Measurements from ENCODE around the gene EEF2K. TPM values are rescaled to one million over a fixed set of nuclear protein-coding genes. Genes with fewer than 3 reads are reported as not detected.

The EEF2K gene
- total RNA-seq, 1 experiment from 2014 or later: 31.0 TPM

DNA sequence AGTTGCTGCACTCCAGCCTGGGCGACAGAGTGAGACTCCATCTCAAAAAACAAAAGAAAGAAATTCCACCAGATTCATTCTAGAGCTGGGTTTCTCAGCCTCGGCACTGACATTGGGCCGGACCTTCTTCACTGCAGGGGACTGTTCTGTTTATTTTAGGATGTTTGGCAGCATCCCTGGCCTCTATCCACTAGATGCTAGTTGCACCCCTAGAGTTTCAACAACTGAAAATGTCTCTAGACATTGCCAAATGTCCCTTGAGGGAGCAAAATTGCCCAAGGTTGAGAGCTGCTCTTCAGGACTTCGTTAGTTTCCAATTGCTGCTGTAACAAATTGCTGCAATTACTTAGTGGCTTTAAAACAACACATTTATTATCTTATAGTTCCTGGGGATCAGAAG is 7.2 kb downstream of the EEF2K start:
- BruUV-seq (replicated peaks): no TSS peak
- Histone ChIP-seq H3K79me2 (ENCODE audit: insufficient read depth, low read length) (peaks cover 66% of the 10 kb centered on the region), H2AFZ (ENCODE audit: low read depth, low read length, poor library complexity, severe bottlenecking) (no peak overlapping the region), H3K4me1 (ENCODE audit: control insufficient read depth in 1 of 2, insufficient read depth in 2 of 2, low read length in 2 of 2) (peaks cover 0 to 6% of the 10 kb centered on the region in 2 experiments; a peak in 2 of 4 replicates), H3K9me3 (ENCODE audit: control insufficient read depth in 1 of 2, insufficient read depth in 1 of 2, low read depth in 1 of 2, low read length in 2 of 2) (no peaks in the 10 kb centered on the region; a peak in 1 of 4 replicates), H4K20me1 (ENCODE audit: insufficient read depth) (no peaks in the 10 kb centered on the region), H3K9me2 (ENCODE audit: insufficient read depth) (no peaks in the 10 kb centered on the region), H3K27ac (ENCODE audit: low read depth, low read length) (no peak overlapping the region), H3K27me3 (ENCODE audit: insufficient read depth, low read length) (no peaks in the 10 kb centered on the region), H3K4me3 (replicated peaks in 1 of 2; ENCODE audit: low read depth in 1 of 2, low read length in 2 of 2) (no peak overlapping the region), H3K36me3 (ENCODE audit: control insufficient read depth in 1 of 2, insufficient read depth in 2 of 2, low read length in 2 of 2) (peaks cover 0 to 7% of the 10 kb centered on the region in 2 experiments; a peak in 1 of 4 replicates), H3K9ac (ENCODE audit: low read length) (no peak overlapping the region), H3K4me2 (ENCODE audit: low read length) (no peak overlapping the region)
- ATAC-seq (no peak), DNase-seq (ENCODE audit: low read depth, low spot score) (no peak)
- ChIA-PET RAD21 (ENCODE audit: low non-redundant PET in 1 of 2, low total read pairs in 2 of 2, uncharacterized antibody in 2 of 2, unreplicated experiment in 2 of 2) (no interaction called here), POLR2A (no interaction called here), CTCF (no interaction called here)
- intact Hi-C loops (cut with micrococcal nuclease): no loop called here
- TF ChIP-seq, protein P1, sequence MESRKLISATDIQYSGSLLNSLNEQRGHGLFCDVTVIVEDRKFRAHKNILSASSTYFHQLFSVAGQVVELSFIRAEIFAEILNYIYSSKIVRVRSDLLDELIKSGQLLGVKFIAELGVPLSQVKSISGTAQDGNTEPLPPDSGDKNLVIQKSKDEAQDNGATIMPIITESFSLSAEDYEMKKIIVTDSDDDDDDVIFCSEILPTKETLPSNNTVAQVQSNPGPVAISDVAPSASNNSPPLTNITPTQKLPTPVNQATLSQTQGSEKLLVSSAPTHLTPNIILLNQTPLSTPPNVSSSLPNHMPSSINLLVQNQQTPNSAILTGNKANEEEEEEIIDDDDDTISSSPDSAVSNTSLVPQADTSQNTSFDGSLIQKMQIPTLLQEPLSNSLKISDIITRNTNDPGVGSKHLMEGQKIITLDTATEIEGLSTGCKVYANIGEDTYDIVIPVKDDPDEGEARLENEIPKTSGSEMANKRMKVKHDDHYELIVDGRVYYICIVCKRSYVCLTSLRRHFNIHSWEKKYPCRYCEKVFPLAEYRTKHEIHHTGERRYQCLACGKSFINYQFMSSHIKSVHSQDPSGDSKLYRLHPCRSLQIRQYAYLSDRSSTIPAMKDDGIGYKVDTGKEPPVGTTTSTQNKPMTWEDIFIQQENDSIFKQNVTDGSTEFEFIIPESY (IDR thresholded peaks at IDR 0.05; ENCODE audit: extremely low read depth, insufficient replicate concordance, low read length): no peak
- TF ChIP-seq CEBPB (IDR thresholded peaks at IDR 0.05; ENCODE audit: low read depth) (no peak), RAD21 (IDR thresholded peaks at IDR 0.05; ENCODE audit: low read depth) (no peak), POLR2AphosphoS5 (IDR thresholded peaks at IDR 0.05; ENCODE audit: low read depth, low read length) (no peak), FOSL1 (IDR thresholded peaks at IDR 0.05; ENCODE audit: low read depth) (no peak), YY1 (IDR thresholded peaks at IDR 0.05; ENCODE audit: extremely low read depth, insufficient replicate concordance, low read depth, low read length) (no peak), ZNF274 (IDR thresholded peaks at IDR 0.05; ENCODE audit: low read depth, low read length) (no peak), POLR2A (IDR thresholded peaks at IDR 0.05; ENCODE audit: borderline replicate concordance, extremely low read depth, insufficient read depth, insufficient read length) (no peak), ELF1 (IDR thresholded peaks at IDR 0.05; ENCODE audit: borderline replicate concordance, low read depth) (no peak), SP1 (IDR thresholded peaks at IDR 0.05; ENCODE audit: low read depth) (no peak), JUND (IDR thresholded peaks at IDR 0.05) (no peak), CBX3 (IDR thresholded peaks at IDR 0.05; ENCODE audit: low read depth) (no peak)
- TF ChIP-seq, protein P2, sequence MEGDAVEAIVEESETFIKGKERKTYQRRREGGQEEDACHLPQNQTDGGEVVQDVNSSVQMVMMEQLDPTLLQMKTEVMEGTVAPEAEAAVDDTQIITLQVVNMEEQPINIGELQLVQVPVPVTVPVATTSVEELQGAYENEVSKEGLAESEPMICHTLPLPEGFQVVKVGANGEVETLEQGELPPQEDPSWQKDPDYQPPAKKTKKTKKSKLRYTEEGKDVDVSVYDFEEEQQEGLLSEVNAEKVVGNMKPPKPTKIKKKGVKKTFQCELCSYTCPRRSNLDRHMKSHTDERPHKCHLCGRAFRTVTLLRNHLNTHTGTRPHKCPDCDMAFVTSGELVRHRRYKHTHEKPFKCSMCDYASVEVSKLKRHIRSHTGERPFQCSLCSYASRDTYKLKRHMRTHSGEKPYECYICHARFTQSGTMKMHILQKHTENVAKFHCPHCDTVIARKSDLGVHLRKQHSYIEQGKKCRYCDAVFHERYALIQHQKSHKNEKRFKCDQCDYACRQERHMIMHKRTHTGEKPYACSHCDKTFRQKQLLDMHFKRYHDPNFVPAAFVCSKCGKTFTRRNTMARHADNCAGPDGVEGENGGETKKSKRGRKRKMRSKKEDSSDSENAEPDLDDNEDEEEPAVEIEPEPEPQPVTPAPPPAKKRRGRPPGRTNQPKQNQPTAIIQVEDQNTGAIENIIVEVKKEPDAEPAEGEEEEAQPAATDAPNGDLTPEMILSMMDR (IDR thresholded peaks at IDR 0.05 in 2 of 3, conservative IDR thresholded peaks at IDR 0.05 in 1 of 3; ENCODE audit: borderline replicate concordance in 1 of 3, insufficient read depth in 1 of 3, low read depth in 2 of 3, low read length in 2 of 3): no peak
